Stomach (tissue), 4 donors: Measurements from ENCODE around the gene MB.

Experiments
- EP300 ChIP-seq: sonication (generic); formaldehyde crosslinking; IDR thresholded peaks from one replicate; pipeline ENCODE4 v1.6.1; 2017; ENCODE audit warnings: antibody characterized with exemption
- POLR2AphosphoS5 ChIP-seq, 3 donors: sonication (generic); formaldehyde crosslinking; IDR thresholded peaks; one replicate each; pipeline ENCODE4 v1.6.1; 2016; ENCODE audit warnings: antibody characterized with exemption in 3 of 3
- TF ChIP-seq, protein P1 (sequence below), 7 experiments: fragments of 450-650 bp in 4 of 7; fragments of 200-600 bp in 3 of 7; sonication (generic) in 3 of 7; IDR thresholded peaks; one replicate each; pipeline ENCODE4 v1.5.1; 2016 to 2019; ENCODE audit warnings: antibody characterized with exemption in 7 of 7, control low read depth in 2 of 7, mild to moderate bottlenecking in 1 of 7

DNA sequence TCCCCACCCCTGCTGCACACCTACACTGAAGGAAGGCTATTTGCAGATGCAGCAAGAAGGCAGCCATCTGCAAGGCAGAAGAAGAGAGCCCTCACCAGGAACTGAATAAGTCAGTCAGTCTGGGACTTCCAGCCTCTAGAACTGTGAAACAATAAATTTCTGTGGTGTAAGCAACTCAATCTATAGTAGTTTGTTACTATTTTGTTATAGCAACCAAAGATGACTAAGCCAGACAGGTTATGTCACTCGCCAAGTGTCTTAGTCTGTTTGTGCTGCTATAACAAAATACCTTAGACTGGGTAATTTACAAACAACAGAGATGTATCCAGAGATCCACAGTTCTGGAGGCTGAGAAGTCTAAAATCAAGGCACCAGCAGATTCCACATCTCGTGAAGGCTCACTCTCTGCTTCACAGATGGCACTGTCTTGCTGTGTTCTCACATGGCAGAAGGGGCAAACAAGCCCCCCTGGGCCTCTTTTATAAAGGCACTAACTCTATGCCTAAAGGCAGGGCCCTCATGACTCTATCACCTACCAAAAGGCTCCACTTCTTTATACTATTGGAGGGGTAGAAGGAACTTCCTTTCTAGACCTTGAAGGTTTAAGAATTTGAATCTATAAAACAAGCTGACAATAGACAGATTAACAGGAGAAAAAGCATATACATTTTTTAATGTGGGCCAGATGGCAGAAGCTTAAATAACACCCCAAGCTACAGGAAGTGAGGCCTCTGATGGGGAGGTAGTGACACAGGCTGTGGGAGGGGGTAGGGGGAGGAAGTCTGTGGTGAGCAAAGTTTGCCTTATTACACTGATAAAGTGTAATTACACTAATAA lies 43.4 kb upstream of the MB start:
- TF ChIP-seq, protein P1, sequence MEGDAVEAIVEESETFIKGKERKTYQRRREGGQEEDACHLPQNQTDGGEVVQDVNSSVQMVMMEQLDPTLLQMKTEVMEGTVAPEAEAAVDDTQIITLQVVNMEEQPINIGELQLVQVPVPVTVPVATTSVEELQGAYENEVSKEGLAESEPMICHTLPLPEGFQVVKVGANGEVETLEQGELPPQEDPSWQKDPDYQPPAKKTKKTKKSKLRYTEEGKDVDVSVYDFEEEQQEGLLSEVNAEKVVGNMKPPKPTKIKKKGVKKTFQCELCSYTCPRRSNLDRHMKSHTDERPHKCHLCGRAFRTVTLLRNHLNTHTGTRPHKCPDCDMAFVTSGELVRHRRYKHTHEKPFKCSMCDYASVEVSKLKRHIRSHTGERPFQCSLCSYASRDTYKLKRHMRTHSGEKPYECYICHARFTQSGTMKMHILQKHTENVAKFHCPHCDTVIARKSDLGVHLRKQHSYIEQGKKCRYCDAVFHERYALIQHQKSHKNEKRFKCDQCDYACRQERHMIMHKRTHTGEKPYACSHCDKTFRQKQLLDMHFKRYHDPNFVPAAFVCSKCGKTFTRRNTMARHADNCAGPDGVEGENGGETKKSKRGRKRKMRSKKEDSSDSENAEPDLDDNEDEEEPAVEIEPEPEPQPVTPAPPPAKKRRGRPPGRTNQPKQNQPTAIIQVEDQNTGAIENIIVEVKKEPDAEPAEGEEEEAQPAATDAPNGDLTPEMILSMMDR (IDR thresholded peaks at IDR 0.05) = no peak
- TF ChIP-seq EP300 (no peak), POLR2AphosphoS5 (IDR thresholded peaks at IDR 0.05) (no peak)
